ENCODE measurements around the gene LMOD3. TPM values are rescaled to one million over a fixed set of nuclear protein-coding genes. Genes with fewer than 3 reads are reported as not detected.

LMOD3 gene
- total RNA-seq, 2 donors from 2014 or later: 33.1 to 110 TPM

DNA sequence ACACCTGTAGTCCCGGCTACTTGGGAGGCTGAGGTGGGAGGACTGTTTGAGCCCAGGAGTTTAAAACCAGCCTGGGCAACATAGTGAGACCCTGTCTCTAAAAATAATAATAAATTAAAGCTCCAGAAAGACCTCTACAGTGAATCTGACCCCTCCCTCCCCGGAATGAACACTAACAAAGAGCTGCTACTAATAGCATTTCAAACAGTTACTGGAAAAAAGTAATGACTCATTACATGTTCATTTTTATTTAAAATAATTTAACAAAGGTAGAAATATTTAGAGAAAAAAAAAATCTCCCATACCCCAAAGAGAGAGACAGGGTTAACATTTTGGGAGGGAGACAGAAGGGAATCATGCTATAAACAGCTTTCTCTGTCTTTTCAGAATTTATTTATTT lies 40.0 kb downstream of the LMOD3 start:
- DNase-seq (ENCODE audit: low spot score): no peak
- H3K27ac ChIP-seq: peak overlapping the region in 1 of 2 donors; percentile 96
- no peak for TF ChIP-seq CTCF (IDR thresholded peaks at IDR 0.05)
- no peaks in the 10 kb centered on the region for H3K9me3 ChIP-seq
- peaks cover 0 to 70% of the 10 kb centered on the region in 2 donors for H3K4me1 ChIP-seq
- no peak overlapping the region for H3K4me3 ChIP-seq
- no peaks in the 10 kb centered on the region for H3K36me3 ChIP-seq
- no peaks in the 10 kb centered on the region for H3K27me3 ChIP-seq

DNA sequence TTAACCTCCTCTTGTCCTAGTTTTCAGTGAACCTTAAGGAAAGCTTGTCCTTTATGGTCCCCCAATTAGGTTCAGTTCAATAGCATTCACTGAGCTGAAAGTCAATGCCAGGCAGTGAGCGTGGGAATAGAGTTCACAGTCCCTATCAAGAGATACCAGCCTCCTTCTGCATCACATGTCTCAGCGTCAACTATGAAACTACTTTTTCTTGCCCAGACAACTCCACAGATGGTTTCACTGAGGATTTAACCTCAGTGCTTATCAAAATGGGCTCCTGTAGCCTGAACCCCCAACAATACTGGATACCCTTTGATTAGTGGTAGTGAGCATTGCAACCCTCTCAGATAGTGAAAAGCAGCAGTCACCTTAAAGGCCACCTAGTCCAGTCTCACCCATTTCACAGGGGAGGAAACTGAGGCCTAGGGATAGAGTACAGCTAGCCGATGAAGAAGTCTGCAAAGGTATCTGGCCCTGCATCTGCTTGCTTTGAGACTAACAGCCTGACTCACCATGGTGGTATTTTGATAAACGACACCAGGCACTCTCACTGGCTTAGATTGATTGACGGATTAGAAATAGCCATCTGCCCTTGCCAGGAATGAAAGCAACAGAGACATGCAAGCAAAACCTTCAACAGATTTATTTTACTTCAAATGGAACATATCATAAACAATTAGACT lies 40.7 kb downstream of the LMOD3 start:
- Histone ChIP-seq H3K27ac (peak overlapping the region in 1 of 2 donors; percentile 96), H3K36me3 (no peaks in the 10 kb centered on the region), H3K4me1 (peaks cover 0 to 63% of the 10 kb centered on the region in 2 donors), H3K4me3 (no peak overlapping the region), H3K27me3 (no peaks in the 10 kb centered on the region), H3K9me3 (no peaks in the 10 kb centered on the region)
- DNase-seq (ENCODE audit: low spot score): no peak
- TF ChIP-seq CTCF (IDR thresholded peaks at IDR 0.05): no peak

- H3K36me3 ChIP-seq: no peaks in the 10 kb centered on the region
- peaks cover 0 to 54% of the 10 kb centered on the region in 2 donors for H3K4me1 ChIP-seq
Observed at GRCh38 chr3:69080233-69080920, 42.0 kb downstream of the LMOD3 start, which contains the start of gene UBA3. TSS of gene UBA3 (minus strand) at chr3:69080365. CDS start at chr3:69080353, 12 bp downstream.

GRCh38 chr3:69079269-69080159 lies 42.9 kb downstream of the LMOD3 start:
- H3K9me3 ChIP-seq: no peaks in the 10 kb centered on the region

More at GRCh38 chr3:69080233-69080920, 42.0 kb downstream of the LMOD3 start, which contains the start of gene UBA3:
- DNase-seq (ENCODE audit: low spot score): peak; percentile 84
- Histone ChIP-seq H3K27me3 (no peaks in the 10 kb centered on the region), H3K4me3 (peak within 1 kb of the TSS; percentile 81), H3K27ac (peak within 1 kb of the TSS; percentile 81 to 96), H3K9me3 (no peaks in the 10 kb centered on the region)
- no peak for TF ChIP-seq CTCF (IDR thresholded peaks at IDR 0.05)

More at GRCh38 chr3:69079269-69080159, 42.9 kb downstream of the LMOD3 start:
- DNase-seq (ENCODE audit: low spot score): no peak
- Histone ChIP-seq H3K27me3 (no peaks in the 10 kb centered on the region), H3K4me3 (peak overlapping the region; percentile 81), H3K27ac (peak overlapping the region; percentile 81 to 83), H3K36me3 (no peaks in the 10 kb centered on the region), H3K4me1 (peaks cover 0 to 53% of the 10 kb centered on the region in 2 donors)
- no peak for TF ChIP-seq CTCF (IDR thresholded peaks at IDR 0.05)
